GM21619 (cell line): ENCODE measurements around the gene TK1.
"Not testable (repeated sequence)": the region's sequence is repeated elsewhere in the genome, so short reads cannot be mapped to it uniquely, and the experiment has no call there.

ENCODE experiments used
- ATAC-seq: cut with Tn5 transposase; IDR thresholded peaks from one replicate; pipeline ENCODE4 v1.9.1; 2021; ENCODE audit not compliant: unreplicated experiment

The TK1 gene

DNA sequence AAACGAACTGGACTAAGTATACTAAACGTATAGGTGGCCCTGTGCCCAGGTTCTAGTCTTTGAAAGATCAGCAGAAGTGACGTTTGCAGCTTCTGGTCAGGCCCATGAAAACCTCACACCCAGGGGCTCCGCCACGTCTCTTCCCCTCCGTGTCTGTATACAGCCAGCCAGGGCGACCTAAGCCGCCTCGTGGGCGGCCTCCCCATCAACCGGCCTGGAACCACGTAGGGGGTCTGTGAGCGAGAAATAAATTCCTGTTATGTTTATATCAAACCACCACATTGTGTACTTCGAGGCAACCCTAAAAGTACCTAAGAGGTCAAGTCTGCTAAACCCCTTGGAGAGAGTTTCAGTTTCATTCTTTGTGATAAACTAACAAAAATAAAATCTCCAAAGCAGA, 6.8 kb downstream of the TK1 start:
- no peak for ATAC-seq

- no peak for ATAC-seq
These were observed 7.5 kb downstream of the TK1 start for GRCh38 chr17:78179372-78179771.

DNA sequence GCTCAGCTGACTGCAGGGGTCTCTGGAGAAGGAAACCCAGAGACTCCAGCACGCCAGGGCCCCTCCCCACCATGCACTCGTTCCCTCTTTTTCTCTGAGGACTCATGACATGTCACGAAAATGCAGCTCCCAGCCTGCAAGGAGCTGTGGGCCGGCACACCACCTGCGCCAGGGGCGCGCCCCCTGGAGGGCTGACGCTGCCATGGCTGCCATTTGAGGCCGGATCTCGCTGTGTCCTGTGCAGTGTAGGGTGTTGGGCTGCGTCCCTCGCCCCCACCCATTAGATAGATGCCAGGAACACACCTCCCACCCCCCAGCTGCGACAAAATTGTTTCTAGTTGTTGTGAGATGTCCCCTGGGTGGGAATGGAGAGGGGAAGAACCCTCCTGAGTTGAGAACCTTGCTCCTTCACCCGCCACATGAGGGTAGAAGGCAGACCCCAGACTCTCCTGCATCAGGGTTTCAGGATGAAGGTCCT, 10.3 kb downstream of the TK1 start:
- ATAC-seq = no peak

GRCh38 chr17:78175643-78175981, 11.2 kb downstream of the TK1 start:
- ATAC-seq = no peak

DNA sequence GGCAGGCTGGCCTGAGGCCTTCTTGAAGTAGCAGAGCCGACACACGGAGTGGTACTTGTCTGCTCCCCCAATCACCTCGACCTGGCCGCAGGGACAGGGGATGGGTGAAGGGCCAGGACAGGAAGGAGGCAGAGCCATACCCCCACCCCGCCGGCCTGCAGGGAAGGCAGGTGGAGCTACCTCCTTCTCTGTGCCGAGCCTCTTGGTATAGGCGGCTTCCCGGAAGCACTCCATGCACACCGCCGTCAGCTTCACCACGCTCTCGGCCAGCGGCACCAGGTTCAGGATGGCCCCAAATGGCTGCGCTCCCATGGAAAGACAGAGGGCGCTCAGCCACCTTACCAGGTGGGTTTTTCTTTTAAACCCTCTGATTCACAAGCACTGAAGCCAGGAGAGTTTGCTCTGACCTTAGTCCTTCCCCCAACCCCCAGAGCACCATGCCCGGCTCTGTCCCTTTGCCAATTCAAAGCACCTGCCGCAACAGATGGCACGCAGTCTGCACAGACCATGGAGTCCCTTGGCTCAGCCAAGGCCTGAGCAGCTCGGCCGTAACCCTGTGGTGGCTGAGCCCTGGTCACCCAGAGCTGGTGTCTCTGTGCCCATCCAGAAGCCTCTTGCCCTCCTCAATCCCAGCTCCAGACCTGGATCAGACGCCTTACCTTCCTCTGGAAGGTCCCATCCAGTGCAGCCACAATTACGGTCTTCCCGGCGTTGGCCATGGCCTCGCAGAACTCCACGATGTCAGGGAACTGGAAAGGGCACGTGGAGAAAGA, 11.8 kb downstream of the TK1 start:
- ATAC-seq = no peak

DNA sequence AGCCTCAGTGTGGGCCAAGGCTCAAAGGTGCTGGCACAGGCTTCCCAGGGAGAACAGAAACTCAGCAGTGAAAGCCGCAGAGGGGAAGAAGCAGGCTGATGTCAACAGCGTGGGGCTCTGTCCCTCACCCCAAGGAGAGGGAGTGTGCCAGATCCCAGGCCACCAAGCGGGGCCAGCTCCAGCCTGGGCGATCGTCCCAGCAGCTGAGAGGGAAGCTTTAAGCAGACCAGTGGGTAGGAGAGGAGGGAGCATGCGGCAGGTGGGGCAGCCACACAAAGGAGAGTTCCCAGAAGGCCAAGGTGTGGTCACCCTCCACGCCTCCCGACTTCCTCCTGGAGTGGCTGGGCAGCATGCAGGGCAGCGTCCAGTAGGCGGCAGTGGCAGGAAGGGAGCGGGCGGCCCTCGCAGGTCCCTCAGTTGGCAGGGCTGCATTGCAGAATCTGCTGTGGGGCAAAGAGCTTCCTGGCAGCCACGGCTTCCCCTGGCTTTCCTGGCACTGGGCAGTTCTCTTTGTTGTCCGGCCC, 12.4 kb downstream of the TK1 start:
- ATAC-seq = no peak

GRCh38 chr17:78173097-78173715, 13.6 kb downstream of the TK1 start:
- no peak for ATAC-seq

GRCh38 chr17:78172249-78173051, 14.4 kb downstream of the TK1 start:
- no peak for ATAC-seq

GRCh38 chr17:78171591-78172248, 15.1 kb downstream of the TK1 start:
- not testable (repeated sequence) for ATAC-seq

DNA sequence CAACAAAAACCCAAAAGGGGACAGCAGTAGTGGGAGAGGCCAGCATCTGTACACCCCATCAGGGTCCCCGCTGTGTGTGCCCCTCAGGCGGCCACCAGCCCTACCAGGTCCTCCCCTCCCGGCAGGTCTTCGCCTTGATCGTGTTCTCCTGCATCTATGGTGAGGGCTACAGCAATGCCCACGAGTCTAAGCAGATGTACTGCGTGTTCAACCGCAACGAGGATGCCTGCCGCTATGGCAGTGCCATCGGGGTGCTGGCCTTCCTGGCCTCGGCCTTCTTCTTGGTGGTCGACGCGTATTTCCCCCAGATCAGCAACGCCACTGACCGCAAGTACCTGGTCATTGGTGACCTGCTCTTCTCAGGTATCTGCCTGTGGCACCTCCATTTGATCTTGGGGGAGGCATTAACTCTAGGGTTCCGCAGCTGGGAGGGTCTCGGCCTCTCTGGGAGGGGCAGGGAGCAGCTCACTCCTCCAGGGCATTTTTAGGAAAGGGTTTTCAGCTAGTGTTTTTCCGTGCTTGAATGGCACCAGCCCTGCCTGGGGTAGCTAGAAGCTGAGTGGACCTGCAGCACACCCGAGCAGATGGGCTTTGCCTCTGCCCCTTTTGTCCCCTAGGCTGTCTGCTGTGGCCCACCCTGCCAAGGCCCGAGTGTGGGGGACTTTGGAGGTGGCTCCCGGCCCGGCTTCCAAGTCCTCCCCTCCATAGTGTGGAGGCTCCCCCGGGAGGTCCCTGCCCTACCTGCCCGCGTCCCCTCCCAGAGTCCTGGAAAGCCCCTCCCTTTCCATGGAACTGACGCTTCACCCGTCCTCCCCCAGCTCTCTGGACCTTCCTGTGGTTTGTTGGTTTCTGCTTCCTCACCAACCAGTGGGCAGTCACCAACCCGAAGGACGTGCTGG, 15.9 kb downstream of the TK1 start:
- no peak for ATAC-seq

- peak; percentile 10 for ATAC-seq
These were observed 17.7 kb downstream of the TK1 start for GRCh38 chr17:78168903-78169793.

DNA sequence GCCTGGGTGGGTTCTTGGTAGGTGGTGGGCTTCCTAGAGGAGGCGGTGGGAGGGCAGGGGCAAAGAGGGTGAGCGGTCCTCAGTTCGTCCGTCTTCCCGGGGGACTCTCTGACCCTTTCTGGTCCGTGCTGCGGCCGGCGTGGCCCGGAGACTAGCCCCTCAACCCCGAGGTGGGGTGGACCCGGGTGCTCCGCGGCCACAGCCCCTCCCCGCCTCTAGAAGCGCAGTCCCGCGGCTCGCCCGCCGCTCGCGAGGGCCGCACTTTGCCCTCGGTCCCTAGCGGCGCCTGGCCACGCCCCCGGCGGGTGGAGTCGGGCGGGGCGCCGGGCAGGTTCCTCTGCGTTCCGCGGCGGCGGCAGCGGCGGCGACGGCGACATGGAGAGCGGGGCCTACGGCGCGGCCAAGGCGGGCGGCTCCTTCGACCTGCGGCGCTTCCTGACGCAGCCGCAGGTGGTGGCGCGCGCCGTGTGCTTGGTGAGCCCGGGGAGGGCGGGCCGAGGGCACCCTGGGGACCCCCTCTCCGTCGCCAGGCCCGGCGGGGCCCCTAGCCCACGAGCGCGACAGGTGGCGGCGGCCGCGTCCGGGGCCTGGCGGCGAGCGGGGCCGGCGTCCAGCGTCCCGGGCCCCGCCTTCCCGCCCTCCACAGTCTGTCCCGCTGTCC, 18.5 kb downstream of the TK1 start, which contains the start of gene SYNGR2:
Gene SYNGR2, plus strand, starts transcription at position 340 of the 661 bp plus-strand sequence. Its CDS starts 36 bp downstream, at position 376.
- peak; percentile 44 for ATAC-seq

GRCh38 chr17:78166416-78166815, 20.4 kb downstream of the TK1 start:
- ATAC-seq = no peak

DNA sequence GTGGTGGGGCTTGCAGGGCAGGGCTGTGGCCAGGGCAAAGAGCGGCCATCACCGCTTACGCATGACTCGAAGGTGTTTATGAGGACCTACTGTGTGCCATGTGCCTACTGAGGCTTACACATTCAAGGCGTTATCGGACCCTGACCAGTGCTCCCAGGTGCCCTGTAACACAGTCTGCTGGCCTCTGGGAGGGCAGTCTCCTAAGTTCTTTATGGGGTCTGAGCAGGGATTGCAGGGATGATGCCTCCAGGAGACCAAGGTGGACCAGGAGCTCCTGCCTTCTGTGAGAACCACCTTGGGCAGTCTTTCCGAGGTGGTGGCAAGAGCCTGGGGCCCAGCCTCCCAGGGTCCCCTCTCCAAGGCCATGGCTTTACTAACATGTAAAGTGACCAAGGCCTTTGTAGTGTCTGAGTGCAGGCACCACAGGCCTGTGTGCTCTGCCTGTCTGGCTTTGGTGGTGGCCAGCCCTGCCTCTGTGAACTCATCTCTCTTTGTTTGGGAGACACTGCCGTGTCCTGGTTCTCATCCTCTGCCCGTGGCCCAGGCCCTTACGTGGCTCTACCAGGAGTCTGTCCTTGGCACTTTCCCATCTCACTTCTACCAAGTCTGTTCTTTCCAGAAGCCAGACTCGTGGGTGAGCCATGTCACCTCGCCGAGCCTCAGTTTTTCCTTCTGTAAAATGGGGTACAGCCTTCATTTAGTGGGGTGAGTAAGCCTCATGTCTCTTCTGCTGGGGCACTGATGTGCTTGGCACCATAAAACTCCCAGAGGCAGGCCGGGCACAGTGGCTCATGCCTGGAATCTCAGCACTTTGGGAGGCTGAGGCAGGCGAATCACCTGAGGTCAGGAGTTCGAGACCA, 21.9 kb downstream of the TK1 start:
- ATAC-seq = no peak

DNA sequence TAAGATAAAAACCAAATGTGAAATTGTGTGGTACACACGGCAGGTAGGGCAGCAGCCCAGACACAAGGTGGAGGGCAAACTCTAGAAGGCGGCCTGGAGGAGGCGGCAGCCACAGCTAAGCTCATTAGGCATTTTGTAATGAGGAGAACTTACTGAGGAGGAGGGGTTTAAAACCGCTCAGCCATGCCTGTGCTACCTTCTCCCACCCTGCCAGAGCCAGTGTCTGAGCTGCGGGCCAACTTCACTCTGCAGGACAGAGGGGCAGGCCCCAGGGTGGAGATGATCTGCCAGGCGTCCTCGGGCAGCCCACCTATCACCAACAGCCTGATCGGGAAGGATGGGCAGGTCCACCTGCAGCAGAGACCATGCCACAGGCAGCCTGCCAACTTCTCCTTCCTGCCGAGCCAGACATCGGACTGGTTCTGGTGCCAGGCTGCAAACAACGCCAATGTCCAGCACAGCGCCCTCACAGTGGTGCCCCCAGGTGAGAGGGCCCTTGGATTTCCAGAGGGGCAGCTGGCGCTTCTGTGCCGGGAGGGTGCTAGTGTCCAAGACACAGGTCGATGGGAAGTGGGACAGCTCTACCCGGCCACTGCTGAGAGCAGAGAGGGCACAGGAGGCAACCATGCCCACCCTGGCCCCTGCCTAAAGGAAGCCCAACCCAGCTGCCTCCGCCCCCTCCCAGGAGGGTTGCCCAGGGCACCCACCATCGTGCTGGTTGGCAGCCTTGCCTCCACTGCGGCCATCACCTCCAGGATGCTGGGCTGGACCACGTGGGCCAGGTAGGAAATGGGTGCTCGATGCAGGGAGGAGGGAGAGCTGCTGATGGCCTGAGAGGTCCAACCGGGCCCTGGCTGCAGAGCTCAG, 22.7 kb downstream of the TK1 start:
- ATAC-seq = no peak

- ATAC-seq = no peak
These were observed 27.2 kb downstream of the TK1 start for GRCh38 chr17:78159575-78160158.
